GM19239 (cell line): ENCODE measurements around the gene KRT79.

ENCODE experiments used
- DNase-seq: peaks from one replicate; pipeline ENCODE4 v3.0.0; 2011; ENCODE audit warnings: low spot score; ENCODE audit not compliant: insufficient read length
- FAIRE-seq: peaks from 2 replicates; lab custom pipeline; 2011; peaks lifted over from hg19 to GRCh38; lab: Jason Lieb, UNC

Gene KRT79

GRCh38 chr12:52777566-52777965, 56.5 kb downstream of the KRT79 start:
- FAIRE-seq, result no peak
- DNase-seq, result no peak

- FAIRE-seq, result no peak
These were observed 57.2 kb downstream of the KRT79 start, which contains the start of gene KRT76 for GRCh38 chr12:52776913-52777395. Gene KRT76, minus strand, starts transcription at chr12:52777345. Its CDS starts 54 bp downstream, at chr12:52777291.

GRCh38 chr12:52776435-52776834, 57.7 kb downstream of the KRT79 start:
- no peak for DNase-seq
- FAIRE-seq, result no peak

More at GRCh38 chr12:52776913-52777395, 57.2 kb downstream of the KRT79 start, which contains the start of gene KRT76:
- DNase-seq, result no peak

GRCh38 chr12:52774629-52775250, 59.4 kb downstream of the KRT79 start:
- FAIRE-seq, result no peak
- no peak for DNase-seq

DNA sequence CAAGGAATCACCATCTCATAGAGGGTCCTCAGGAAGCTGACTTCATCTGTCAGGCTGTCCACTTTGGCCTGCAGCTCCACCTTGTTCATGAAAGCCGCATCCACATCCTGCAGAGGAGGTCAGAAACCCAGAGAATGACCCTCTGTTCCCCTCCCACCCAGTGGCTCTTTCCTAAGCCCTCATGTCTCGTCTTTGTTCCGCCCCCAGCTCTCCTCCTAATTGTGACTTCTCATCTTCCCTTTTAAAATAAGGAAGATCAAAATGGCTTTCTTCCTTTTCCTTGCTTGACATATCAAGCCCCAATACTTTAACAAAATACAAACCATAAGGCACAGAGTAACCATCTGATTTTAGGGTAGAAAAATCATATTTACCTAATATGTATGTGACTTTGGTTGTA, 61.3 kb downstream of the KRT79 start:
- FAIRE-seq, result no peak
- no peak for DNase-seq

- FAIRE-seq (no peak), DNase-seq (no peak)
These were observed 61.9 kb downstream of the KRT79 start for GRCh38 chr12:52772188-52772587.

DNA sequence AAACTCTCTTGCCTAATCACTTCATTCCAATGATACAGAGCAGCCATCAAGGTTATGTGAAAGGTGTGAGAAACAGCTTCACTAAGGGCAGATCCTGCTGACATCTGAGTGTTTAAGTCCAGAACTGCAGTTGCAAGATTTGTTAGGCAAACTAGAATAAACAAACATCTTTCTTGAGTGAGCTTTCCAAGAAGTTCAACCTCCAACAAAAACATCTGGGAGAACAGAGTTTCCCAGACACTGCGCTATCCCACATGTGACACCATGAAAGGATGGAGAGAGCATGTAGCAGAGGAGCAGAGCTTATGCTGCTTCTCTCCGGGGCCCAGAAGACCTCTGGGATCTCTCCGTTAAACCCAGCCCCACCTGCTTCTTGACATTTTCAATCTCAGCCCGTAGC, 62.6 kb downstream of the KRT79 start:
- FAIRE-seq (no peak), DNase-seq (no peak)
